ENCODE data around the gene SLC17A2. TPM values are rescaled to one million over a fixed set of nuclear protein-coding genes. Genes with fewer than 3 reads are reported as not detected.

SLC17A2 gene
- total and polyA plus RNA-seq, 2 of the 8 experiments (the other 6 are each of a cell fraction or from before 2014, with no cell fraction given) = not detected

GRCh38 chr6:25911351-25911750 lies 19.1 kb downstream of the SLC17A2 start:
- POLR2A ChIA-PET (ENCODE audit: partially characterized antibody) = no interaction called here
- Histone ChIP-seq H3K4me3 (ENCODE audit: extremely low read depth in 1 of 4, insufficient read depth in 2 of 4, low read depth in 3 of 4, low read length in 4 of 4) (no peak overlapping the region), H3K9ac (replicated peaks in 1 of 4; ENCODE audit: extremely low read depth in 1 of 4, low read depth in 3 of 4, low read length in 3 of 4) (no peak overlapping the region), H2BK12ac (ENCODE audit: low read depth, low read length) (no peak overlapping the region), H2AK5ac (ENCODE audit: low read depth, low read length) (no peak overlapping the region), H3K79me1 (ENCODE audit: low read depth, low read length) (no peaks in the 10 kb centered on the region), H4K20me1 (replicated peaks in 1 of 2; ENCODE audit: control insufficient read depth in 1 of 2, insufficient read depth in 2 of 2, low read length in 2 of 2) (no peaks in the 10 kb centered on the region), H4K8ac (ENCODE audit: extremely low read depth, insufficient read depth, low read length) (no peak overlapping the region), H3K4me2 (ENCODE audit: insufficient read depth in 1 of 2, low read depth in 2 of 2, low read length in 2 of 2) (no peak overlapping the region), H3K4me1 (replicated peaks in 1 of 4; ENCODE audit: control insufficient read depth in 3 of 4, insufficient read depth in 4 of 4, low read length in 3 of 4) (no peaks in the 10 kb centered on the region), H3K9me3 (ENCODE audit: insufficient read depth in 2 of 2, low read depth in 1 of 2, low read length in 1 of 2) (no peaks in the 10 kb centered on the region), H3K79me2 (ENCODE audit: control insufficient read depth in 1 of 2, insufficient read depth in 2 of 2, low read length in 2 of 2) (no peaks in the 10 kb centered on the region), H3K56ac (replicated peaks; ENCODE audit: insufficient read length, low read depth, low read length) (no peak overlapping the region), H3K27me3 (replicated peaks in 1 of 4; ENCODE audit: control insufficient read depth in 3 of 4, extremely low read depth in 1 of 4, insufficient read depth in 3 of 4, low read length in 3 of 4) (no peaks in the 10 kb centered on the region), H2BK120ac (replicated peaks; ENCODE audit: low read depth, low read length) (no peak overlapping the region), H2BK15ac (ENCODE audit: low read length) (no peak overlapping the region), H4K5ac (ENCODE audit: insufficient read length, low read depth, low read length) (no peak overlapping the region), H2BK20ac (ENCODE audit: low read length) (no peak overlapping the region), H4K91ac (replicated peaks; ENCODE audit: insufficient read length, low read length) (no peak overlapping the region), H3K18ac (ENCODE audit: extremely low read depth, low read length) (no peak overlapping the region), H3K23ac (ENCODE audit: insufficient read length) (no peak overlapping the region), H3K36me3 (ENCODE audit: control insufficient read depth in 2 of 4, insufficient read depth in 4 of 4, low read length in 3 of 4) (no peaks in the 10 kb centered on the region), H3K23me2 (ENCODE audit: low read depth, low read length) (no peaks in the 10 kb centered on the region), H3K14ac (ENCODE audit: insufficient read length) (no peak overlapping the region), H3K4ac (replicated peaks; ENCODE audit: insufficient read length, low read depth, low read length) (no peak overlapping the region), H2BK5ac (ENCODE audit: low read depth, low read length) (no peak overlapping the region), H3K27ac (ENCODE audit: low read depth, low read length) (no peak overlapping the region), H2AFZ (ENCODE audit: low read length) (no peak overlapping the region)
- WGBS, 2 experiments (ENCODE audit: extremely low coverage in 1 of 2, insufficient coverage in 1 of 2, insufficient read length in 1 of 2, insufficient replicate concordance in 2 of 2, low coverage in 1 of 2, low lambda C conversion rate in 2 of 2, missing lambda C conversion rate in 1 of 2) = 91% methylated on average over 4 of the region's 4 CpGs; no CpG with 5 or more reads in 1 of the 2 experiments
- no peak for FAIRE-seq
- DNase-seq (ENCODE audit: low read depth in 1 of 2, low spot score in 2 of 2) = no peak
- CTCF ChIA-PET (ENCODE audit: partially characterized antibody) = interaction anchor here (0.6 to 1.6 kb wide), 2 partner anchors 17 to 367 kb away, joined by 4 read pairs; no protein-coding TSS in a partner anchor
- TF ChIP-seq RAD21 (IDR thresholded peaks at IDR 0.05 in 1 of 2, conservative IDR thresholded peaks at IDR 0.05 in 1 of 2; ENCODE audit: low read depth in 2 of 2, low read length in 2 of 2) = no peak
- TF ChIP-seq RBBP5 (IDR thresholded peaks at IDR 0.05; ENCODE audit: borderline replicate concordance, low read depth, low read length) = no peak
- no peak for TF ChIP-seq SP4 (IDR thresholded peaks at IDR 0.05; ENCODE audit: low read length)
- no peak for TF ChIP-seq KDM1A (IDR thresholded peaks at IDR 0.05; ENCODE audit: borderline replicate concordance, low read length)
- TF ChIP-seq TEAD4 (IDR thresholded peaks at IDR 0.05; ENCODE audit: low read depth, low read length) = no peak
- TF ChIP-seq E2F6 (IDR thresholded peaks at IDR 0.05) = no peak
- TF ChIP-seq HDAC6 (IDR thresholded peaks at IDR 0.05; ENCODE audit: low read depth, low read length) = no peak
- TF ChIP-seq TCF12 (IDR thresholded peaks at IDR 0.05; ENCODE audit: low read depth, low read length) = no peak
- no peak for TF ChIP-seq JUND (IDR thresholded peaks at IDR 0.05; ENCODE audit: low read length)
- no peak for TF ChIP-seq JUN (IDR thresholded peaks at IDR 0.05; ENCODE audit: low read depth, low read length)
- no peak for TF ChIP-seq FOSL1 (IDR thresholded peaks at IDR 0.05; ENCODE audit: insufficient read depth, low read depth, low read length)
- no peak for TF ChIP-seq NRF1 (IDR thresholded peaks at IDR 0.05; ENCODE audit: low read depth, low read length)
- TF ChIP-seq EGR1 (IDR thresholded peaks at IDR 0.05; ENCODE audit: borderline replicate concordance, low read depth, low read length) = no peak
- no peak for TF ChIP-seq SIRT6 (IDR thresholded peaks at IDR 0.05; ENCODE audit: low read length)

All from H1 (cell line).